NCI-H526 (cell line): ENCODE results near the gene ADAMTS20.

ENCODE experiments used
- DNase-seq, 2 experiments: peaks; one replicate each; lab custom pipeline; 2025; lab: John Stamatoyannopoulos, UW

Gene ADAMTS20

GRCh38 chr12:43316520-43316919, 235.5 kb downstream of the ADAMTS20 start:
- DNase-seq = no peak

- no peak for DNase-seq
Measured at GRCh38 chr12:43315961-43316360, 236.0 kb downstream of the ADAMTS20 start.

DNA sequence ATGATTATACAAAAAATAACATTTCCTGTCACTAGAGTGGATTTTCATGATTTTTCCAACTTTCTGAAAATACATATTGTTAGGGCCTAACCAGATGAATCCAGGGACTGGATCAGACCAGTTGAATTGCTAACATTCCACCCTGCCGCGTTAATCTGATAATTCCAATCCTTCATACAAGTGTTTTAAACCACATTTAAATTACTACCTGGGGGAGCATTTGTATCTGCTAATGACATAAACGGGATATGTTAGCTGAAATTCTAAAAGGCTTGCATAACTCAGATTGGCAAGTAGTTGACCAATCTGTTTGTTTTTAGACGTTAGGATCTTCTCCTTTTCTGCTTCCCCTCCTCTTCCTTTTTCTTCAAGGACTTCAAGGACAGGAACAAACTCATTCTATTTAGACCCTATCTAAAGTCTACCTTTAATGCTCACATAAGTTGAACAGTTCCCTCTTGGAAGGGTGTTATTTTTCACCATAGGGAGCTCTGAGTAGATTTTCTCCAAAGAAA, 239.0 kb downstream of the ADAMTS20 start:
- no peak for DNase-seq

DNA sequence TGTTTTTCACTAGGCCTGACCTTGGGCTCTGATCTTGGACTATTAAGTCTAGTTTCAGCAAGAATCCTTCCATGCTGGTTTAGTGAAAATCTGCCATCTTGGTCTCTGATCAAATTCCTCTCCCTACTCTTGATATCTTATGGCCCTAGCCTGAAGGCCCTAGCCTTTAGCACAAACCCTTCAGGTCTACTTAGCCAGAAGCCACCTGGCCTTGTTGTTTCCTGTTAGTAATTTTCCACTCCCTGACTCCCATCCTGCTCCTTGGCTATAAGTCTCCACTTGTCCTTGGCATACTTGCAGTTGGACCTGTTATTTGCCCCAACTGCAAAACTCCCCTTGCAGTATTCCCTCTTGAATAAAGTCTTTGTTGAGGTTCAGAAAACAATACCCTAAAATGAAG, 241.4 kb downstream of the ADAMTS20 start:
- no peak for DNase-seq

DNA sequence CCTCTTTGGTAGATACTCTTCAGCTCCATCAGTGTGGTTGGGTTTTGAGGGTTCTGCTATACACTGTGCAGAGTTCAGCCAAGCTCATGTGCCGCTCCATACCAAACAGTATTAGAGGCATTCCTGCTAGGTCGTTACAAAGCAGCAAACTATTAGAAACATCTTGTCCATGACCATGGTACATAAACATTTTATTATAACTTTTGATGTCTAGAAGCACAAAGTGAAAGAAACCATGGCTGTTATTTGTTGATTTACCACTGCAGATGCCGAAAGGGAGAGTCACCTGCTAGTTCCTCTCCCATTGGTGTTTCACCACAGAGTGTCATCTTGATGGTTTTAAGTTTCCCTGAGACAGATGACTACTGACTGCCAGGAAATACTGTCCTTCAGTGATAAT, 242.0 kb downstream of the ADAMTS20 start:
- DNase-seq = no peak

- DNase-seq = no peak
Measured at GRCh38 chr12:43308776-43309175, 243.2 kb downstream of the ADAMTS20 start.

DNA sequence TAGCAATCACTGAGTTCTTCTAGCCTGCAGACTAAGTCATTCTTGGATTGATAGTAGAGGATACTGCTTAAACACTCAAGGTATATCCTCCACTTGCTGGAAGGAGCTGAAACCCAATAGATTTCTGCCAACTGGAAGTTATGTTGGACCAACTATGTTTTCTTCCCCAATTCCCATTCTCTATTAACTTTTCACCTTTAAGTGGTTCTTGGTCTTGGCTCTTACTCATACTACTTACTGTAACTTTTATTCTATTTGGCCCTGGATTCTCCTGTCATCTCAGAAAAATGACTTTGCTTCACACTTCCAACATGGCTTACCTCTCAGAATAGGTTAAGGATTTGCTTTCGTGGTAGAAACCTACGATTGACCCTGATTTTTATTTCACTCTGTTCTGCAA, 244.9 kb downstream of the ADAMTS20 start:
- no peak for DNase-seq

DNA sequence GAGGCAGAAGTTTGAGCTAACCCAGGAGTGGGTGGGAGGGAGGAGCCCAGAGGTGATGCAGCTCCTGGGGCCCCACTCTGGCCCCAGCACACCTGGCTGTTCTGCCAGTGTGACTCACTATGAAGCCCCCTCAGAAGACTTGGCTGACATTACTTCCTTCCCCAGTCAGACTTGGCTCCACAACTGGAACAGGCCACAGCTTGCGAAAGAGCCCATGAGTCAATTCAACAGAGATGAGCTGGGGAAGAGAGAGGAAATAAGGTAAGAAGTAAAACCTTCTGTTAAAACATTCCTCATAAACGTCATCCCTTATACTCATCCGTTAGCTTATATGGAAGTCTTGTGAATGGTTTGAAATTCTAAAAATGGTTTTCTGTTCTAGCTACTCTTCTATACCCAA, 245.9 kb downstream of the ADAMTS20 start:
- DNase-seq = no peak

GRCh38 chr12:43305065-43305464, 246.9 kb downstream of the ADAMTS20 start:
- no peak for DNase-seq
